MCF 10A (cell line): ENCODE data around the gene SLC13A3. TPM values are rescaled to one million over a fixed set of nuclear protein-coding genes. Genes with fewer than 3 reads are reported as not detected.

Source experiments
- BruUV-seq: library from RNA; stranded (reverse); fragments of 400-500 nt; replicated peaks from 2 replicates; lab custom pipeline; 2021; lab: Mats Ljungman, UMichigan
- CTCF ChIA-PET: fragments of 300-600 bp; sonication (Branson Sonifier 250); formaldehyde crosslinking; extraction: SDS; loops from one replicate; lab custom pipeline; 2021; ENCODE audit warnings: antibody characterized with exemption, inconsistent platforms; lab: Yijun Ruan, JAX
- POLR2A ChIA-PET: fragments of 300-600, 350-650 bp; sonication (Branson Sonifier 250); formaldehyde crosslinking; extraction: SDS; loops from one replicate; lab custom pipeline; 2020; ENCODE audit warnings: antibody characterized with exemption, inconsistent platforms; lab: Yijun Ruan, JAX
- DNase-seq: peaks from one replicate; pipeline ENCODE4 v3.0.0-alpha.2; 2018; ENCODE audit not compliant: unreplicated experiment
- H3K27ac Mint-ChIP-seq: one replicate; pipeline ENCODE4 v1.8.0; 2022; ENCODE audit warnings: mild to moderate bottlenecking, low read depth, mixed read lengths; ENCODE audit not compliant: unreplicated experiment
- H3K27me3 Mint-ChIP-seq: one replicate; pipeline ENCODE4 v1.8.0; 2022; ENCODE audit warnings: mixed read lengths; ENCODE audit not compliant: insufficient read depth, unreplicated experiment
- H3K36me3 Mint-ChIP-seq: one replicate; pipeline ENCODE4 v1.8.0; 2022; ENCODE audit warnings: mild to moderate bottlenecking, moderate library complexity, mixed read lengths; ENCODE audit not compliant: insufficient read depth, unreplicated experiment
- H3K4me1 Mint-ChIP-seq: one replicate; pipeline ENCODE4 v1.8.0; 2022; ENCODE audit warnings: mixed read lengths; ENCODE audit not compliant: insufficient read depth, unreplicated experiment
- H3K4me3 Mint-ChIP-seq: one replicate; pipeline ENCODE4 v1.8.0; 2022; ENCODE audit warnings: mild to moderate bottlenecking, moderate library complexity, mixed read lengths; ENCODE audit not compliant: unreplicated experiment
- H3K9me3 Mint-ChIP-seq: one replicate; pipeline ENCODE4 v1.8.0; 2022; ENCODE audit warnings: mixed read lengths; ENCODE audit not compliant: unreplicated experiment
- intact Hi-C: fragments of 100-400 bp; cut with micrococcal nuclease; formaldehyde crosslinking; loops from 2 replicates; pipeline ENCODE4 v1.14.1; 2022
- total RNA-seq: library from RNA; stranded (reverse); gene quantifications from 2 replicates; pipeline ENCODE4 v1.2.3, GENCODE V29; 2022
- TF ChIP-seq, protein P1 (sequence below): fragments of 200-600 bp; IDR thresholded peaks from one replicate; pipeline ENCODE4 v1.8.0; 2022; ENCODE audit warnings: antibody characterized with exemption, mild to moderate bottlenecking; ENCODE audit not compliant: unreplicated experiment

Gene SLC13A3
- total RNA-seq, 1 experiment from 2014 or later, result not detected

DNA sequence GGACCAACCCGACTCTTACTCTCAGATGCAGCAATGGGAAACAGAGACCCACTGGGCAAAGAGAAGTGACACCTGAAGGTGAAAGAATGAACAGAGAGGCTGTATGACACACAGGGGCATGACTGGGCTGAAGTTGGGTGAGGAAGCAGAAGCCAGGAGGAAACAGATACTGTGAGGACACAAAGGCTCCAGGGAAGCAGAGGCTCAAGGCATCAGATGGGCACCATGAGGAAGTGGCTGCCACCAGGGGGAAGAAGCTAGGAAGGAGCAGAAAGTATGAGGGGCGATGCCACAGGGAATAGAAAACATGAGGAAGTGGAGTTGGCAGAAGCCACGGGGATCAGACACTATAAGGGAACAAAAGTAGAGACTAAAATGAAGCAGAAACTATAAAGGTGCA lies 69.9 kb downstream of the SLC13A3 start:
- Mint-ChIP-seq H3K9me3 (no peaks in the 10 kb centered on the region), H3K36me3 (no peaks in the 10 kb centered on the region), H3K27me3 (peaks cover 28% of the 10 kb centered on the region), H3K4me3 (no peak overlapping the region), H3K4me1 (no peaks in the 10 kb centered on the region), H3K27ac (no peak overlapping the region)
- POLR2A ChIA-PET, result no interaction called here
- DNase-seq, result no peak
- intact Hi-C loops, result no loop called here
- TF ChIP-seq, protein P1, sequence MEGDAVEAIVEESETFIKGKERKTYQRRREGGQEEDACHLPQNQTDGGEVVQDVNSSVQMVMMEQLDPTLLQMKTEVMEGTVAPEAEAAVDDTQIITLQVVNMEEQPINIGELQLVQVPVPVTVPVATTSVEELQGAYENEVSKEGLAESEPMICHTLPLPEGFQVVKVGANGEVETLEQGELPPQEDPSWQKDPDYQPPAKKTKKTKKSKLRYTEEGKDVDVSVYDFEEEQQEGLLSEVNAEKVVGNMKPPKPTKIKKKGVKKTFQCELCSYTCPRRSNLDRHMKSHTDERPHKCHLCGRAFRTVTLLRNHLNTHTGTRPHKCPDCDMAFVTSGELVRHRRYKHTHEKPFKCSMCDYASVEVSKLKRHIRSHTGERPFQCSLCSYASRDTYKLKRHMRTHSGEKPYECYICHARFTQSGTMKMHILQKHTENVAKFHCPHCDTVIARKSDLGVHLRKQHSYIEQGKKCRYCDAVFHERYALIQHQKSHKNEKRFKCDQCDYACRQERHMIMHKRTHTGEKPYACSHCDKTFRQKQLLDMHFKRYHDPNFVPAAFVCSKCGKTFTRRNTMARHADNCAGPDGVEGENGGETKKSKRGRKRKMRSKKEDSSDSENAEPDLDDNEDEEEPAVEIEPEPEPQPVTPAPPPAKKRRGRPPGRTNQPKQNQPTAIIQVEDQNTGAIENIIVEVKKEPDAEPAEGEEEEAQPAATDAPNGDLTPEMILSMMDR, result no peak
- no TSS peak for BruUV-seq
- CTCF ChIA-PET, result interaction anchor here (1.3 kb wide), 1 partner anchor 18 kb away, joined by 4 read pairs; no protein-coding TSS in a partner anchor

DNA sequence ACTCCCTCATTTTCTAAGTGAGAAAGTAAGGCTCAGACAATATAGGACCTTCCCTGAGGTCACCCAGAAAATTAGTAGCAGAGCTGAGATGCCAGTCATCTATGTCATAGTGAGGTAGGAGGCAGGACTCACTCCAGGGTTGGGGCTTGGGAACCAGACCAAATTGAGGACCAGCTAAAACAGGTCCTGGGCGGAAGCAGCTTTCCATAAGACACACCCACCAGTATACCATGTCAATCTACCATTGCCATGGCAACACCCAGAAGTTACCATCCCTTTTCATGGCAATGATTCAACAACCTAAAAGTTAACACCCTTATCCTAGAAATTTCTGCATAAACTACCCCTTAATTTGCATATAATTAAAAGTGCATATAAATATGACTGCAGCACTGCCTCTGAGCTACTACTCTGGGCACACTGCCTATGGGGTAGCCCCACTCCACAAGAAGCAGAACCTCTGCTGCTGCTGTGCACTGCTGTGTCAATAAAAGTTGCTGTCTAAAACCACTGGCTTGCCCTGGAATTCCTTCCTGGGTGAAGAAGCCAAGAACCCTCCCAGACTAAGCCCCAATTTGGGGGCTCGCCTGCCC lies 70.5 kb downstream of the SLC13A3 start:
- Mint-ChIP-seq H3K36me3 (no peaks in the 10 kb centered on the region), H3K27ac (no peak overlapping the region), H3K9me3 (no peaks in the 10 kb centered on the region), H3K27me3 (peaks cover 32% of the 10 kb centered on the region), H3K4me1 (no peaks in the 10 kb centered on the region), H3K4me3 (no peak overlapping the region)
- POLR2A ChIA-PET, result no interaction called here
- BruUV-seq, result no TSS peak
- CTCF ChIA-PET, result no interaction called here
- TF ChIP-seq, protein P1, result no peak
- intact Hi-C loops, result no loop called here
- peak; percentile 3 for DNase-seq

DNA sequence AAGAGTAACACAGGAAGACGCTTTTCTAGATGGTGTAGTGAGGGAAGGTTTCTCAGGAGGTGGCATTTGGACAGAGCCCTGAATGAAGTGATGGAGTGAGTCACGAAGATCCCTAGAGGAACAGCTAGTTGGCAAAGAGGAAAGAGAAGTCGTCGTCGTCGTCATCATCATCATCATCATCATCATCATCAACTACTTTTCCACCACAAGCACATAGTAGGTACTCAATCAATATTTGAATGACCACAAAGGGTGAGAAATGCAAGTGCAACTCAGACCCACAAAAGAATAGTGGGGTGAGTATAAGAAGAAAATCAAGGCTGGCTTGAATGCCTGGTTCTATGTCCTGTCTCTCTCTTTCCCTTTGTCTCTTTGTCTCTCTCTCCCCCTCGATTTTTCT lies 72.5 kb downstream of the SLC13A3 start:
- POLR2A ChIA-PET, result no interaction called here
- Mint-ChIP-seq H3K4me1 (no peaks in the 10 kb centered on the region), H3K27me3 (peaks cover 51% of the 10 kb centered on the region), H3K4me3 (no peak overlapping the region), H3K9me3 (no peaks in the 10 kb centered on the region), H3K27ac (no peak overlapping the region), H3K36me3 (no peaks in the 10 kb centered on the region)
- DNase-seq, result no peak
- CTCF ChIA-PET, result interaction anchor here (0.6 kb wide), 1 partner anchor 179 kb away, joined by 4 read pairs; no protein-coding TSS in a partner anchor
- TF ChIP-seq, protein P1, result no peak
- BruUV-seq, result no TSS peak
- intact Hi-C loops, result no loop called here

DNA sequence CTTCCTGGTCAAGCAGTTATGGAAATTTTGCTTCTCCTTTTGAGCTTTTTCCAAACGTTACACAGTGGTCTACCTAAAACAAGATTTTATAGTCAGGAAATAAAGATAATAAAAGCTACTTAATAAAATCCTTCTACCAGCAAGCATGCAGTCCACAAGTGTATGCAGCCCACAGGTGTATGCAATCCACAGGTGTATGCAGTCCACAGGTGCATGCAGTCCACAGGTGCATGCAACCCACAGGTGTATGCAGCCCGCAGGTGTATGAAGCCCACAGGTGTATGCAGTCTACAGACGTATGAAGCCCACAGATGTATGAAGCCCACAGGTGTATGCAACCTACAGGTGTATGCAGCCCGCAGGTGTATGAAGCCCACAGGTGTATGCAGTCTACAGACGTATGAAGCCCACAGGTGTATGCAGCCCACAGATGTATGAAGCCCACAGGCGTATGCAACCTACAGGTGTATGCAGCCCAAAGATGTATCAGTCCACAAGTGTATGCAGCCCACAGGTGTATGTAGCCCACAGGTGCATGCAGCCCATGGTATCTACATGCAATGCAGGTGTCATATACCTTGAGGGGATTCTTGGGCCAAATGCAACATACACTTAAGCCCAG lies 74.4 kb downstream of the SLC13A3 start:
- no peak overlapping the region for H3K4me3 Mint-ChIP-seq
- H3K36me3 Mint-ChIP-seq, result no peaks in the 10 kb centered on the region
- ChIA-PET POLR2A (no interaction called here), CTCF (no interaction called here)
- H3K9me3 Mint-ChIP-seq, result no peaks in the 10 kb centered on the region
- TF ChIP-seq, protein P1, result no peak
- H3K4me1 Mint-ChIP-seq, result no peaks in the 10 kb centered on the region
- no peak overlapping the region for H3K27ac Mint-ChIP-seq
- DNase-seq, result no peak
- BruUV-seq, result no TSS peak
- intact Hi-C loops, result no loop called here
- H3K27me3 Mint-ChIP-seq, result peaks cover 62% of the 10 kb centered on the region
